Tibial artery (tissue), 4 donors: Measurements from ENCODE around the gene NT5DC1.

Experiments
- DNase-seq, 2 donors: peaks; one replicate each; pipeline ENCODE4 v3.0.0-alpha.2; 2019
- H3K27ac ChIP-seq, 2 donors: fragments of 200-600 bp; sonication (generic) in 1 of 2; 1 replicate in 1 of 2; 2 replicates in 1 of 2; pipeline ENCODE4 v1.5.1; 2018 to 2019; ENCODE audit warnings: mild to moderate bottlenecking in 1 of 2
- H3K27me3 ChIP-seq, 2 donors: fragments of 200-600 bp; sonication (generic) in 1 of 2; one replicate each; pipeline versions ENCODE4 v1.5.1 to v1.6.0; 2016 to 2019
- H3K36me3 ChIP-seq, 3 donors: fragments of 200-600 bp; sonication (generic) in 2 of 3; one replicate each; pipeline ENCODE4 v1.5.1; 2016 to 2019; ENCODE audit warnings: mild to moderate bottlenecking in 2 of 3
- H3K4me1 ChIP-seq, 4 donors: fragments of 200-600 bp; sonication (generic) in 2 of 4; 1 replicate in 3 of 4; 2 replicates in 1 of 4; pipeline ENCODE4 v1.5.1; 2016 to 2019
- H3K4me3 ChIP-seq, 2 donors: fragments of 200-600 bp; sonication (generic) in 1 of 2; 1 replicate in 1 of 2; 2 replicates in 1 of 2; pipeline ENCODE4 v1.5.1; 2018 to 2019; ENCODE audit warnings: mild to moderate bottlenecking in 2 of 2
- H3K9me3 ChIP-seq, 3 donors: fragments of 200-600 bp; sonication (generic) in 1 of 3; one replicate each; pipeline ENCODE4 v1.5.1; 2016 to 2019
- intact Hi-C: fragments of 100-400 bp; cut with DNase I; formaldehyde crosslinking; loops from one replicate; pipeline ENCODE4 v1.15.0; 2023; ENCODE audit warnings: low total_unique reads
- TF ChIP-seq, protein P1 (sequence below), 2 experiments: fragments of 200-600 bp in 1 of 2; fragments of 450-650 bp in 1 of 2; IDR thresholded peaks; one replicate each; pipeline ENCODE4 v1.5.1; 2017 to 2019; ENCODE audit warnings: antibody characterized with exemption in 2 of 2, mild to moderate bottlenecking in 1 of 2, moderate library complexity in 1 of 2

NT5DC1 gene

DNA sequence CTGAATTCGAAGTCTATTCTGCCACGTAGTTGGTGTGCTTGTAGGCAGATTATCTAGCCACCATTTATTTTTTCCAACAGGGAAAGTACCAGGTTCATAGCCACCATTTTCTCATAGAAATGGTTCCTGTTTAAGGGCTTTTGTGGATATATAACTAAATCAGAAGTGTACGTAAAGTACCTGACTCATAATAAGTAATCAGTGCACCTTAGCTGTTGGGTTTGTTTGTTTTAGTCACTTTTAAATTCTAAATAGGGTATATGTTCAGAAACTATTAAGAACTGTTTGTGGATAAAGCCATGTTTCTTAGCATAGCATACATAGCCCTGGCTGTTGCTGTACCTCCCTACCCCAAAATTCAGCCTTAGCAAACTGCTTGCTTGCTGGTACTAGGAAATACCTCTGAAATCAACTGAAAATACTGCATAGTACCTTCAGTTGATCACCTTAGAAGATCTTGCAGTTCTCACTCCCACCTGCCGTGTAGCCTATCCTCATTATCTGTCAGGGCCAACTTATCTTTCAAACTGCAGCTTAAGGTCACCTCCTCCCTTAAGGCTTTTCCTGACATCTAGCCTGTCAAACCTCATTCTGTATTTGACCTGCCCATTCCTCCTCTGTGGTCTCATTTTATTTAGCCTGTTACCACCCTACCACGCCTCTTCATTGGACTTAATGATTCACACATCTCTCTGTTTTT is 69.9 kb downstream of the NT5DC1 start:
- Histone ChIP-seq H3K9me3 (peaks cover 0 to 8% (median 0%) of the 10 kb centered on the region in 3 donors), H3K4me1 (peaks cover 0 to 15% (median 0%) of the 10 kb centered on the region in 4 donors), H3K4me3 (no peak overlapping the region), H3K36me3 (peaks cover 0 to 15% (median 3%) of the 10 kb centered on the region in 3 donors), H3K27me3 (no peaks in the 10 kb centered on the region), H3K27ac (no peak overlapping the region)
- intact Hi-C loops, result no loop called here
- TF ChIP-seq, protein P1, sequence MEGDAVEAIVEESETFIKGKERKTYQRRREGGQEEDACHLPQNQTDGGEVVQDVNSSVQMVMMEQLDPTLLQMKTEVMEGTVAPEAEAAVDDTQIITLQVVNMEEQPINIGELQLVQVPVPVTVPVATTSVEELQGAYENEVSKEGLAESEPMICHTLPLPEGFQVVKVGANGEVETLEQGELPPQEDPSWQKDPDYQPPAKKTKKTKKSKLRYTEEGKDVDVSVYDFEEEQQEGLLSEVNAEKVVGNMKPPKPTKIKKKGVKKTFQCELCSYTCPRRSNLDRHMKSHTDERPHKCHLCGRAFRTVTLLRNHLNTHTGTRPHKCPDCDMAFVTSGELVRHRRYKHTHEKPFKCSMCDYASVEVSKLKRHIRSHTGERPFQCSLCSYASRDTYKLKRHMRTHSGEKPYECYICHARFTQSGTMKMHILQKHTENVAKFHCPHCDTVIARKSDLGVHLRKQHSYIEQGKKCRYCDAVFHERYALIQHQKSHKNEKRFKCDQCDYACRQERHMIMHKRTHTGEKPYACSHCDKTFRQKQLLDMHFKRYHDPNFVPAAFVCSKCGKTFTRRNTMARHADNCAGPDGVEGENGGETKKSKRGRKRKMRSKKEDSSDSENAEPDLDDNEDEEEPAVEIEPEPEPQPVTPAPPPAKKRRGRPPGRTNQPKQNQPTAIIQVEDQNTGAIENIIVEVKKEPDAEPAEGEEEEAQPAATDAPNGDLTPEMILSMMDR (IDR thresholded peaks at IDR 0.05), result no peak
- DNase-seq, result no peak

DNA sequence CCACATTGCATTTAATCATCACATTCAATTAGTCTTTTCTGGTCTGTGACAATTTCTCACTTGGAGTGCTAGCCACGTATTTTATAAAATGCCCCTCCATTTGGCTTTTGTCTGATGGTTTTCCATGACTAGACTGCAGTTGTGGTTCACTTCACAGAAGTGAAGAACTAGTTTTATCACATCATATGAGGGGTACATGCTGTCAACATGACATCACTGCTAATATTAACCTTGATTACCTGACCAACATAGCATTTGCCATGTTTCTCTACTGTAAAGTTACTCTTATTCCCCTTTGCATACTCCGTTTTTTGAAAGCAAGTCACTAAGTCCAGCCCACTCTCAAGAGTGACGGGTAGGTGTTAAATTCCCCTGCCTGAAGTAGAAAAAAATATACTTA is 73.3 kb downstream of the NT5DC1 start:
- no peaks in the 10 kb centered on the region for H3K27me3 ChIP-seq
- H3K27ac ChIP-seq, result no peak overlapping the region
- H3K4me1 ChIP-seq, result no peaks in the 10 kb centered on the region
- H3K36me3 ChIP-seq, result peaks cover 0 to 16% (median 12%) of the 10 kb centered on the region in 3 donors
- peaks cover 0 to 17% (median 0%) of the 10 kb centered on the region in 3 donors for H3K9me3 ChIP-seq
- DNase-seq, result no peak
- no peak overlapping the region for H3K4me3 ChIP-seq
- TF ChIP-seq, protein P1 (IDR thresholded peaks at IDR 0.05), result no peak
- intact Hi-C loops, result no loop called here

DNA sequence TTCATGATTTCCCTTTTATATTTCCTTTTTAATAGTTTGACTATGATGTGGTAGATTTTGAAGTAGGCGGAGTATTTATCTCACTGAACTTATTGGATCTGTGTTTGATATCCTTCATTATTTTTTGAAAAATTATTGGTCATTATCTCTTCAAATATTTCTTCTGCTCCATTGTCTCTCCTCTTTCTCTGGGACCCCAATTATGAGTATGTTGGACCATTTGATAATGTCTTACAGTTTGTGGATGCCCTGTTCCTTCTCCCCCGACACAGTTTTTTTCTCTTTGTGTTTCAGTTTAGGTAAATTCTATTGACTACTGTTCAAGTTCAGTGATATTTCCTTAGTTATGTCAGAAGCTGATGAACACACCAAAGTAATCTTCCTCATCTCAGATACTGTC is 74.7 kb downstream of the NT5DC1 start:
- peaks cover 0 to 17% (median 0%) of the 10 kb centered on the region in 3 donors for H3K9me3 ChIP-seq

DNA sequence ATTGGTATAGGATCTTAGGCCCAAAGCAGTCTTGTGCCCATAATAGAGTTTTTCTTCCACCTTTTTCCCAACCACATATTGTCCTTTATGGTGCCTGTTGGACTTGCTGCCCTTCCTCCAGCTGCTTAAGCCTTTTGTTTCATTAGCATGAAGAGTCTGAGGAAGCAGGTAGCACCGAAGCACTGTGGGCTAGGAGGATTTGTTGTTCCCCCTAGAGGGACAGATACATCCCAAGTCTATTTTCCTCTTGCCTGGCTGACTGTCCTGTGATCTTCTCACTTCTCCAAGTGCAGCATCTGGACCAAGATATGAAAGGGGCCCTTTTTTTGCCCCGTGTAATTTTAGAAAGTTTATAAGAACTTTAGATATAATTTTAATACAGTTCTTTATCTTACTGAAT is 75.9 kb downstream of the NT5DC1 start:
- TF ChIP-seq, protein P1 (IDR thresholded peaks at IDR 0.05), result no peak
- Histone ChIP-seq H3K36me3 (peaks cover 0 to 16% (median 12%) of the 10 kb centered on the region in 3 donors), H3K9me3 (peaks cover 0 to 17% (median 0%) of the 10 kb centered on the region in 3 donors)

More for the DNA sequence above, 74.7 kb downstream of the NT5DC1 start:
- DNase-seq, result no peak
- intact Hi-C loops, result no loop called here
- Histone ChIP-seq H3K27ac (no peak overlapping the region), H3K27me3 (no peaks in the 10 kb centered on the region), H3K36me3 (peaks cover 0 to 16% (median 12%) of the 10 kb centered on the region in 3 donors), H3K4me1 (no peaks in the 10 kb centered on the region), H3K4me3 (no peak overlapping the region)
- TF ChIP-seq, protein P1 (IDR thresholded peaks at IDR 0.05), result no peak

DNA sequence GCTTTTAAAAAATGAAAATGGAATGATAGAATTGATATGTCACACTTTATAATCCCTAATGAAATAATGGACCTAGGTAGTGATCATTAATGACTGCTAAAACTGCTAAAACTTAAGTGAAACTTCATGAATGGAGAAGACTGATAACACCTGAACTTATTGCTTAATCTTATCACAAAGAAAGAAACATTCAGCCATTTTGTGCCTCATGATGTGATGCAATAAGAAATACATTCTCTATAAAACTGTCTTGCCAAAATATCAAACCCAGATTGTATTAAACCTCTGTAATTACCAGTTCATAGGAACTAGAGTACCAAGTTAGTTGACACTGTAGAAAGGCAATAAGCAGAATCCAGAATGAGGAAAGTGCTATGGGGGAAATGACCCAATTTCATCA is 79.7 kb downstream of the NT5DC1 start:
- H3K27me3 ChIP-seq, result no peaks in the 10 kb centered on the region
- H3K9me3 ChIP-seq, result peaks cover 0 to 10% (median 0%) of the 10 kb centered on the region in 3 donors
- H3K27ac ChIP-seq, result no peak overlapping the region
- H3K4me1 ChIP-seq, result no peaks in the 10 kb centered on the region
- DNase-seq, result no peak
- intact Hi-C loops, result no loop called here
- TF ChIP-seq, protein P1 (IDR thresholded peaks at IDR 0.05), result no peak
- H3K4me3 ChIP-seq, result no peak overlapping the region
- peaks cover 0 to 10% (median 2%) of the 10 kb centered on the region in 3 donors for H3K36me3 ChIP-seq

More for the DNA sequence above, 75.9 kb downstream of the NT5DC1 start:
- Histone ChIP-seq H3K27ac (no peak overlapping the region), H3K4me1 (no peaks in the 10 kb centered on the region), H3K27me3 (no peaks in the 10 kb centered on the region), H3K4me3 (no peak overlapping the region)
- intact Hi-C loops, result no loop called here
- DNase-seq, result no peak
